Prostate gland (tissue), 2 donors: ENCODE measurements around the gene KLF6. TPM values are rescaled to one million over a fixed set of nuclear protein-coding genes. Genes with fewer than 3 reads are reported as not detected.
"Not testable (repeated sequence)": the region's sequence is repeated elsewhere in the genome, so short reads cannot be mapped to it uniquely, and the experiment has no call there.

Experiments used
- DNase-seq: peaks from one replicate; pipeline ENCODE4 v3.0.0-alpha.2; 2019; ENCODE audit warnings: low spot score
- H3K27ac ChIP-seq, 2 donors: fragments of 200-600 bp; sonication (generic); 2 replicates each; pipeline ENCODE4 v1.5.1; 2017 to 2019
- H3K27me3 ChIP-seq: fragments of 200-600 bp; sonication (generic); replicated peaks from 2 replicates; pipeline ENCODE4 v1.5.1; 2019; ENCODE audit not compliant: insufficient read depth
- H3K36me3 ChIP-seq, 2 donors: fragments of 200-600 bp; sonication (generic); 1 replicate in 1 of 2; 2 replicates in 1 of 2; pipeline versions ENCODE4 v1.5.1 to v1.8.1; 2017 to 2019
- H3K4me1 ChIP-seq: fragments of 200-600 bp; sonication (generic); replicated peaks from 2 replicates; pipeline ENCODE4 v1.5.1; 2019
- H3K4me3 ChIP-seq, 2 donors: fragments of 200-600 bp; sonication (generic); 2 replicates each; pipeline ENCODE4 v1.5.1; 2017 to 2019
- H3K9me3 ChIP-seq: fragments of 200-600 bp; sonication (generic); 2 replicates; pipeline ENCODE4 v1.5.1; 2017
- POLR2A ChIP-seq: fragments of 450-650 bp; IDR thresholded peaks from one replicate; pipeline ENCODE4 v1.6.1; 2016; ENCODE audit warnings: antibody characterized with exemption, mild to moderate bottlenecking
- POLR2AphosphoS5 ChIP-seq: sonication (generic); formaldehyde crosslinking; IDR thresholded peaks from one replicate; pipeline ENCODE4 v1.6.1; 2017; ENCODE audit warnings: antibody characterized with exemption
- WGBS: methylation state at CpG from one replicate; pipeline ENCODE4 v1.1.5; 2018; 5-methylcytosine and 5-hydroxymethylcytosine counted together
- intact Hi-C: fragments of 100-400 bp; cut with DNase I; formaldehyde crosslinking; loops from one replicate; pipeline ENCODE4 v1.14.2; 2022
- total RNA-seq, 2 donors: library from RNA; depleted of rRNA; stranded (reverse); fragments of >200 nt; gene quantifications; one replicate each; pipeline ENCODE4 v1.1.0, GENCODE V29; 2016
- TF ChIP-seq, protein P1 (sequence below), 4 experiments: fragments of 200-600 bp in 2 of 4; fragments of 450-650 bp in 2 of 4; sonication (generic) in 2 of 4; IDR thresholded peaks; 1 replicate in 3 of 4; 2 replicates in 1 of 4; pipeline ENCODE4 v1.5.1; 2016 to 2019; ENCODE audit warnings: antibody characterized with exemption in 4 of 4, mild to moderate bottlenecking in 2 of 4, moderate library complexity in 2 of 4

The KLF6 gene
- total RNA-seq, 2 donors from 2014 or later = 17.5 to 42.3 TPM

DNA sequence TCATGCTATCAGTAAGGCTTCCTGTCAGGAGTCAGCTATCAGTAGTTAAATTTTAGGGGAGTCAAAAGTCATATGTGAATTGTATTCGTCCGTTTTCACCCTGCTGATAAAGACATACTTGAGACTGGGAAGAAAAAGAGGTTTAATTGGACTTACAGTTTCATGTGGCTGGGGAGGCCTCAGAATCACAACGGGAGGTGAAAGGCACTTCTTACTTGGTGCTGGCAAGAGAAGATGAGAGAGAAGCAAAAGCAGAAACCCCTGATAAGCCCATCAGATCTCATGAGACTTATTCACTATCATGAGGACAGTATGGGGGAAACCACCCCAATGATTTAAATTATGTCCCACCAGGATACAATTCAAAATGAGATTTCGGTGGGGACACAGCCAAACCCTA, 47.1 kb downstream of the KLF6 start:
- H3K36me3 ChIP-seq = no peaks in the 10 kb centered on the region
- no peaks in the 10 kb centered on the region for H3K27me3 ChIP-seq
- intact Hi-C loops = no loop called here
- no peaks in the 10 kb centered on the region for H3K9me3 ChIP-seq
- no peaks in the 10 kb centered on the region for H3K4me1 ChIP-seq
- H3K27ac ChIP-seq = no peak overlapping the region
- no peak for TF ChIP-seq POLR2A
- no peak for TF ChIP-seq POLR2AphosphoS5
- TF ChIP-seq, protein P1, sequence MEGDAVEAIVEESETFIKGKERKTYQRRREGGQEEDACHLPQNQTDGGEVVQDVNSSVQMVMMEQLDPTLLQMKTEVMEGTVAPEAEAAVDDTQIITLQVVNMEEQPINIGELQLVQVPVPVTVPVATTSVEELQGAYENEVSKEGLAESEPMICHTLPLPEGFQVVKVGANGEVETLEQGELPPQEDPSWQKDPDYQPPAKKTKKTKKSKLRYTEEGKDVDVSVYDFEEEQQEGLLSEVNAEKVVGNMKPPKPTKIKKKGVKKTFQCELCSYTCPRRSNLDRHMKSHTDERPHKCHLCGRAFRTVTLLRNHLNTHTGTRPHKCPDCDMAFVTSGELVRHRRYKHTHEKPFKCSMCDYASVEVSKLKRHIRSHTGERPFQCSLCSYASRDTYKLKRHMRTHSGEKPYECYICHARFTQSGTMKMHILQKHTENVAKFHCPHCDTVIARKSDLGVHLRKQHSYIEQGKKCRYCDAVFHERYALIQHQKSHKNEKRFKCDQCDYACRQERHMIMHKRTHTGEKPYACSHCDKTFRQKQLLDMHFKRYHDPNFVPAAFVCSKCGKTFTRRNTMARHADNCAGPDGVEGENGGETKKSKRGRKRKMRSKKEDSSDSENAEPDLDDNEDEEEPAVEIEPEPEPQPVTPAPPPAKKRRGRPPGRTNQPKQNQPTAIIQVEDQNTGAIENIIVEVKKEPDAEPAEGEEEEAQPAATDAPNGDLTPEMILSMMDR (IDR thresholded peaks at IDR 0.05) = no peak
- 84% methylated on average over 4 of the region's 4 CpGs for WGBS
- no peak overlapping the region for H3K4me3 ChIP-seq
- no peak for DNase-seq

DNA sequence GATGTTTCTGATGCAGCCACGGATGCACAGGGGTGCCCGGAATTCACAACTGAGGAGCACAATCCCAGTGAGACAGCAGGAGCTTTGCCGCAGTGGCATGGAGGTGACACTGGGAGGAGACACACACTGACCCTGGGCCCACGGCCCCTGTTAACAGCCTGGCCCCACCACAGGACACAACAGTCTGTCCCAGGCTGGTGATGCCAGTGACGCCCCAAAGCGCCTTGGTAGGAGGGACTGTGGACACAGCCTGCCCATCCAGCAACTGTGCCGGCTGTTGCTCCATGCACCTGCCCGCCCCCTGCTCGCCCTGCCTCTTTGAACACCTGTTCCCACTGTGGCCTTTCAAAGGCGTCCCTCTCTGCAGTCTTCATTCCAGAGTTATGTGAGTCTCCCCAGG, 49.8 kb downstream of the KLF6 start:
- H3K4me3 ChIP-seq = no peak overlapping the region
- H3K27me3 ChIP-seq = no peaks in the 10 kb centered on the region
- H3K27ac ChIP-seq = no peak overlapping the region
- H3K36me3 ChIP-seq = no peaks in the 10 kb centered on the region
- WGBS = 78% methylated on average over 10 of the region's 10 CpGs
- no peaks in the 10 kb centered on the region for H3K4me1 ChIP-seq
- TF ChIP-seq POLR2AphosphoS5 (no peak), POLR2A (no peak)
- TF ChIP-seq, protein P1 (IDR thresholded peaks at IDR 0.05) = no peak
- intact Hi-C loops = no loop called here
- H3K9me3 ChIP-seq = no peaks in the 10 kb centered on the region
- DNase-seq = no peak

DNA sequence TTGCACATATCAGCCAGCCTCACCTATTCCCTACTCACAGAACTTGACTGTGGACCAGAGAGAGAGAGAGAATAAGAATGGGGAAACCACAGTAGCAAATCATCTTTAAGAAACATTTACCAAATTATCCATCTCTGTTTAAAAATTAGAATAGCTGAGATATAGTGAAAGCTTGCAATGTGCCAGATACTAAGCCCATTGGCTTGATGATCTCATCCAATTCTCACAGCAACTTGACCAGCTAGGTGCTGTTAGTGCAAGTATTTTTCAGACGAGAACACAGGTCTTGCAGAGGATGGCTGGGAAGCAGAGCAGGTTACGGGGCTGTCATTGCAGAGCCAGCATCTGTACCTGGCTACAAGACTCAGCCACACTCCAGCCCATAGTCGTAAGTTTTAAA, 50.9 kb downstream of the KLF6 start:
- H3K27me3 ChIP-seq = no peaks in the 10 kb centered on the region
- H3K4me1 ChIP-seq = no peaks in the 10 kb centered on the region
- no peaks in the 10 kb centered on the region for H3K9me3 ChIP-seq
- TF ChIP-seq, protein P1 (IDR thresholded peaks at IDR 0.05) = no peak
- TF ChIP-seq POLR2AphosphoS5 (no peak), POLR2A (no peak)
- no peak overlapping the region for H3K27ac ChIP-seq
- no peaks in the 10 kb centered on the region for H3K36me3 ChIP-seq
- H3K4me3 ChIP-seq = no peak overlapping the region
- intact Hi-C loops = no loop called here
- no peak for DNase-seq
- 86% methylated on average over 3 of the region's 3 CpGs for WGBS

DNA sequence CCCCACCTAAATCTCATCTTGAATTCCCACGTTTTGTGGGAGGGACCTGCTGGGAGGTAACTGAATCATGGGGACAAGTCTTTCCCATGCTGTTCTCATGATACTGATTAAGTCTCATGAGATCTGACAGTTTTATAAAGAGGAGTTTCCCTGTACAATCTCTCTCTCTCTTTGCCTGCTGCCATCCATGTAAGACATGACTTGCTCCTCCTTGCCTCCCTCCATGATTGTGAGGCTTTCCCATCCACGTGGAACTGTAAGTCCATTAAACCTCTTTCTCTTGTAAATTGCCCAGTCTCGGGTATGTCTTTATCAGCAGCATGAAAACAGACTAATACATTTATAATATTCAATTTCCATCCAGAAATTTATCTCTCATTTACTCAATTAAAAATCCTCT, 52.8 kb downstream of the KLF6 start:
- H3K4me1 ChIP-seq, H3K27me3 ChIP-seq, H3K9me3 ChIP-seq, DNase-seq, H3K36me3 ChIP-seq, intact Hi-C loops, H3K4me3 ChIP-seq, H3K27ac ChIP-seq: not testable (repeated sequence)
- WGBS = 92% methylated on average over 3 of the region's 3 CpGs

DNA sequence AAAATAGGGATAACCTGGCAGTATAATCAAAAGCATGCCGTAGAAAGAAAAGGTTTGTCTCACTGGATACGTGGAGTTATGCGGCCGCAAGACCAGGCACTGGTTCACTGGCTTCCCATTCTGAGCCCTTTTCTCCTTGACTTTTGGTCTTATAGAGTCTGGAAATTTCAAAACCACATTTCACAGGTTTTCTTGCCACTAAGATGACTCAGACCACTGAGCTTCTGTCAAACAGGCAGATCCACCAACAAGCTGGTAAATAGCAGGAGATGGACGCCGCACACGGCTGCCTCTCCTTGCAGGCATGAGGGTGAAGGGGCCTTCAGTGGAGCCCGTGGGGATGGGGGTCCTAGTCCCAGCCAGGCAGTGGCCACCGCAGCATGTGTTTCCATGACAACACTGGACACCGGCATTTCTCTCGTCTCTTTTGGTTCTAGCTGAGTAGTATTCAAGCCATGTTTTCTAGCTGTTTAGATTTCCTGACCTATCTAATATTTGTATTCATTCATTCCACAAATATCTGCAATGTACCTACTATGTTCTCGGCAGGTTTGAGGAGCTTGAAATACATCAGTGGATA, 55.5 kb downstream of the KLF6 start:
- no peak overlapping the region for H3K27ac ChIP-seq
- no peak for DNase-seq
- H3K9me3 ChIP-seq = no peaks in the 10 kb centered on the region
- intact Hi-C loops = no loop called here
- 87% methylated on average over 12 of the region's 12 CpGs for WGBS
- no peaks in the 10 kb centered on the region for H3K36me3 ChIP-seq
- H3K4me3 ChIP-seq = no peak overlapping the region
- TF ChIP-seq POLR2A (no peak), POLR2AphosphoS5 (no peak)
- H3K4me1 ChIP-seq = no peaks in the 10 kb centered on the region
- no peaks in the 10 kb centered on the region for H3K27me3 ChIP-seq

DNA sequence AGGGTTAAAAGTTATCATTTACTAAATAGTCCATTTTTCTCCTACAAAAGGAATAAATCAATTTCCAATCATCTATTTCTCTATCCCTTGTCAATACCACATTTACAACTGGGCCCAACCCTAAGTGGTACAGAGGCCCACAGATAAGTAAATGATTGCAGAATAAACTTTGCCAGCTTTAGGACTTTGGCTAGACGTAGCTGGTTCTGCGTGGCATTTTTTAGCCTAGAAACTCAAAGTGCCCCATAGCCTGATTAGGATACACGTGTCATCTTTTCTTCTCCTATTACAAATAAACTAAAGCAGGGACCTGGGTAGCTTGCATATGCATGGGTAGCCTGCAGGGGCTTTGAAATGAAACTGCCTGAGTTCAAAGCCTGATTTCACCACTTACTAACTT, 56.4 kb downstream of the KLF6 start:
- no peaks in the 10 kb centered on the region for H3K4me1 ChIP-seq
- H3K4me3 ChIP-seq = no peak overlapping the region
- no peaks in the 10 kb centered on the region for H3K27me3 ChIP-seq
- TF ChIP-seq, protein P1 (IDR thresholded peaks at IDR 0.05) = no peak
- TF ChIP-seq POLR2A (no peak), POLR2AphosphoS5 (no peak)
- no peak overlapping the region for H3K27ac ChIP-seq
- no peaks in the 10 kb centered on the region for H3K9me3 ChIP-seq
- DNase-seq = no peak
- 84% methylated on average over 3 of the region's 3 CpGs for WGBS
- H3K36me3 ChIP-seq = no peaks in the 10 kb centered on the region
- intact Hi-C loops = no loop called here
